Measurements from ENCODE around the gene C2CD2.

The C2CD2 gene

DNA sequence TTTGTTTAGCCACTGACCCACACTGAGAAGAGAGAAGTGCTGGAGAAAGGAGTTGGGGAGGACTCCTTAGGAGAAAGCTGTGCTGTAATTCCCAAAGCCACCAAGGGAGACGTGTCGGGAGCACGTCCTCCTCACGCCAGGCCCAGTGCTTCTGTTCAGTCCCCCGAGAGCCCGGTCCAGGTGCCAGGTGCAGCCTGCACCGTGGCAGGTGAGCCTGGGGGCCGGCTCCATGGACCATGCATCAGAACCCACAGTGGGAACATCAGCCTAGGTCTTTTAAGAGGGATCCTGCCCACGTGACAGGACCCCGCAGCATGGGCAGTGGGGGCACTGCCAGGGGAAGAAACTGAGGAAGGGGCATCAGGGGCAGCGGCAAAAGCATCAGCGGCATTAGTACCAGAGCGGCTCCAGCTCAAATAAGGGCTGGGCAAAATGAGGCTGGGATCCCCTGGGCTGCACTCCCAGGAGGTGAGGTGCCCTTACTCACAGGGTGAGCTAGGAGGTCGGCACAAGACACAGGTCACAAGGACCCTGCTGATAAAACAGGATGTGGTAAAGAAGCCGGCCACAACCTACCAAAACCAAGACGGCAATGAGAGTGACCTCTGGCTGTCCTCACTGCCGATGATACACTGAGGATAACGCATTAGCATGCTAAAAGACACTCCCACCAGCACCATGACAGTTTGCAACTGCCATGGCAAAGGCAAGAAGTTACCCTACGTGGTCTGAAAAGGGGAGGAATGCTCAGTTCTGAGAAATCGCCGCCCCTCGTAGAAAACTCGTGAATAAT, 50.1 kb downstream of the C2CD2 start:
- no peak for DNase-seq

DNA sequence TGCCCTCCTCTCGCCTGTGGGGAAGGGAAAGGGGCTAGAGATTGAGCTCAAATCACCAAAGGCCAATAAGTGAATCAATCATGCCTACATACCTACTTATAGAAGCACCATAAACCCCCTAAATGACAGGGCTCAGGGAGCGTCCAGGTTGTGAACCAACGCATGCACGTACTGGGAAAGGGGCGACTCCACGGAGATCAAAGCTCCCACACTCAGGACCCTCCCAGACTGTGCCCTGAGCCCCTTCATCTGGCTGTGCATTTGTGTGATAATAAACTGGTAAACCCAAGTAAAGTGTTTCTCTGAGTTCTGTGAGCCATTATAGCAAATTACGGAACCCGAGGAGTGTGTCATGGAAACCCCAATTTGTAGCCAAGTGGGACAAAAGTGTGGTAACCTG, 50.9 kb downstream of the C2CD2 start:
- DNase-seq = no peak

DNA sequence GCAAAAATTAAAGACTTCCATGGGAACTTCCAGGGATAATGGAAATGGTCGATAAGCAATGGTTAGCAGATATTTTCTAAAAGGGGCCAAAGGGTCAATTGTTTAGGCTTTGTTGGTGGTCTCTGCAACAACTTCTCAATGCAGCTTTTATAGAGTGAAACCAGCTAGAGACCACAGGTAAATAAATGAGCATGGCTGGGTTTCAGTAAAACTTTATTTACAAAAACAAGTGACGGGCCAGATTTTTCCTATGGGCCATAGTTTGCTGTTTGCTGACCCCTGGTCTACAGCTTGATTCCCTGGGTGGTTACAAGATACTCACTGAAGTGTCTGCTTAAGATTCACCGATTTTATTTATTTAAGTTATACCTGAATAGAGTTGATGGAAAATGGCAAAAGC, 52.0 kb downstream of the C2CD2 start:
- DNase-seq = no peak

DNA sequence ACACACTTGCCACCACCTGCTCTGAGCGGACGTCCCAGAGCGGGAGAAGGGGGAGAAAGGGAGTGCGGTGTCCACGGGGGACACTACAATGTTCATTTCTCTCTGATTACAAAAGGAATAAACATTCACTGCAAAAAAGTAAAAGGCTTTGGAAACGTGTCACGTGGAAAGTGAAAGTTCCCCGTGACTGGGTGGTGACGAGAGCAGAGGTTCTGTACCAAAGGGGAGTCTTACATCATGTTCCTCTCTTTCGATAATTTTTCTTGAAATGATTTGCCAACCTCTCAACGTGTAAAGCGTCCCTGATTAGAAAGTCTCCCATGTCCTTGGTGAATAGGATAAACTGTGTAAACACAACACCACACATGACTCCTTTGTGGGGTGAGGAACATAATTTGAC, 52.7 kb downstream of the C2CD2 start:
- DNase-seq = no peak

DNA sequence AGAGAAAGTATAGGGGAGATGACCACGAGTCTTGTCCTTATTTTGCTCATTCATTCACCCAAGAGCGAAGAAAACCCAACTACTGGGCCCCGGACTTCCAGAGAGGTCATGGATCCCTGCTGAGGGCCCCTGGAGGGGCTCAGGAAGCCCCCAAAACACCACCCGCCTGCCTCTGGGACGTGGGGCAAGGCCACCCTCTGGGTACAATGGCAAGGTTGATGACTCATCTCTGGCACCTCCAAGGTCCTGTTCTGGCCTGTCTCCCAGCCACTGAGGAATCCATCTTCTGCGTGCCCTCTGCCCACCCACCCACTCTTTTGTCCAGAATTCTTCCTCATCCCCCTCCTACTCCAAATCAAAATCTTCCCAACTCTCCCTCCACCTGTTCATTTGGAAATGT, 53.4 kb downstream of the C2CD2 start:
- no peak for DNase-seq

DNA sequence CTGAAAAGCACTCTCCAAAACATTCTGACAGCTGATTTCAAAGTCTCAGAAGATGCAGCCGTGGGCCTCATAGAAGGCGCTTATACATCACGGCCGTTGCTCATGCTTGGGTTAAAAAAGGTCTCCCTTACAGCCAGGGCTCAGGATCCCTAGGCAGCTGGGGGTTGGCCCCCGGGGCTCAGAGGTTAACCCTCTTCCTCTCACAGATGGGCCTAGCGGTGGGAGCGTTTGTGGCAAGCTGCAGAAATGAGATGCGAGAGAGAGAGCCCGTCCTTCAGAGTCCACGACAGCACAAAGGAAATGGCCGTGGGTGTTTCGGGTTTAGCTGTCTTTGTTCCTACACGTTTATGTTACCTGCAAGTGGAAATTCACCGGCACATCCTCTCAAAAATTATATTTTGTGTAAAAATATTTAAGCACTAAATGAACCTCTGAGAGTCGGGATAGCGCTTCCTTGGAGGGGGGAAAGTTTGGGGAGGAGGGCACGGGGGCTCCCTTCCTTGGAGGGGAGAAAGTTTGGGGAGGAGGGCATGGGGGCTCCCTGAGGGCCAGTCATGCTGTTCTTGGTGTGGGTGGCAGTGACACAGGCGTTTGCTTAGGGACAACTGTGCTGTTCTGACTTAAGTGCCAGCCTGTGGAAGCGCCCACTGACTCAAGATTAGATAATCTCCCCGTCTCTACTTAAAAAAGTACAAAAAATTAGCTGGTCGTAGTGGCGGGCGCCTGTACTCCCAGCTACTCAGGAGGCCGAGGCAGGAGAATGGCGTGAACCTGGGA, 54.2 kb downstream of the C2CD2 start:
- peak; percentile 29 for DNase-seq

DNA sequence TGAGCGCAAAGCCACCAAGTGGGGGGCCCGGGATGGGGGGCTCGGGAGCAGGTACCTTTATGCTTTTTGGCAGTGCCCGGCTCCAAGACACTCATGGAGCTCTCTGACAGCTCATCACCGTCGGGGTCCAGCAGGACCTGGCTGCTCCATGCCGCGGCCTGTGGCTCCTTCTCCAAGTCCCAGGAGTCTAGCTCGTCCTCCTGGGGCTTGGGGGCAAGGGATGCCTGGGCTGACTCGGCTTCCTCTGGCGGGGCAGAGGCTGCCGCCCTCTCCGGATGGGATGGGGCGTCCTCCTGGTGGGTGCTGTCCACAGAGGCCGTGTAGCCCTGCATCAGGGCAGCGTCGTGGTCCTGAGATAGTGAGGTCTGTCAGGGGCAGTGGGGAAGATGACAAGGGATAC, 54.8 kb downstream of the C2CD2 start:
- DNase-seq = no peak

DNA sequence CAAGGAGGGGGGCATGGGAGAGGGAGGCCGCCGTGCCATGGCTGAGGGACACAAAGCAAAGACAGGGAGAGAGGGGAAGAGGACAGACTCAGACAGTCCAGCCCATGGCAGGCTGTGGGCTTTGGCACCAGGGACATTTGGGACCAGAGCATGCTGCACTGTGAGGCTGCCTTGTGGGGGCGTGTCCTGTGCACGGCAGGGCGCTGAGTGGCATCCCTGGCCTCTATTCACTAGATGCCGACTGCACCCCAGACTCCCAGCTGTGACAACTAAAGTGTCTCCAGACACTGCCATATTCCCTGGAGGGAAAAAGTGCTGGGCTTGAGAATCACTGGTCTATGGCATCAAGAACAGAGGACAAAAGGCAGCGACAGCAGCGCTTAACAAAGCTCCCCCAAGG, 56.1 kb downstream of the C2CD2 start:
- DNase-seq = no peak

DNA sequence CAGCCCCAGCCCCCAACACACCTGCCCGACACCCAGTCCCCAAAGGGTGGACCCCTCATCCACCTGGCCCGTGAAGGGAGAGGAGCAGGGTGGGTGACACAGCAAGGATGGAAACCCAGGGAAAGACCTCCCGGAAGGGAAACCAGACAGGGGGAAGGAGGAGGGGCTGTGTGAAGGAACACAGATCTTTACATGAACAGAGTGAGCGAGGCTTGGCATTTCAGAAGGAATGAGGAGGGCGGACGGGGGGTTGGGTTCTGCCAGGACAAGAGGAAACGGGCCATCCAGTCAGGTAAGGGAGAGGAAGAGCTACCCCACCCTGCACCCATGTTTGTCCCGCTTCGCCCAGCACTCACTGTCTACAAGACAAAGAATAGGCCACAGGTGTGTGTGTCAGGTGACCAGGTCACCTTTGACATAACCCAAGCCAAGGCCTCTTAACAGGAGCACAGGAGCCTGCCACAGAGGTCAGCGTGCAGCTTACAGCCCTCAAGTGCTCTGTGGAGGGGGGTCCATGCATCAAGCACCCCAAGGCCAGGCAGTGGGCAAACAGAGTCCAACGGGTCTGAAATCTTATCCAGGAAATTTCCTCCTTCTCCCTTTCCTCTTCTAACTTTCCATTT, 56.7 kb downstream of the C2CD2 start:
- no peak for DNase-seq

DNA sequence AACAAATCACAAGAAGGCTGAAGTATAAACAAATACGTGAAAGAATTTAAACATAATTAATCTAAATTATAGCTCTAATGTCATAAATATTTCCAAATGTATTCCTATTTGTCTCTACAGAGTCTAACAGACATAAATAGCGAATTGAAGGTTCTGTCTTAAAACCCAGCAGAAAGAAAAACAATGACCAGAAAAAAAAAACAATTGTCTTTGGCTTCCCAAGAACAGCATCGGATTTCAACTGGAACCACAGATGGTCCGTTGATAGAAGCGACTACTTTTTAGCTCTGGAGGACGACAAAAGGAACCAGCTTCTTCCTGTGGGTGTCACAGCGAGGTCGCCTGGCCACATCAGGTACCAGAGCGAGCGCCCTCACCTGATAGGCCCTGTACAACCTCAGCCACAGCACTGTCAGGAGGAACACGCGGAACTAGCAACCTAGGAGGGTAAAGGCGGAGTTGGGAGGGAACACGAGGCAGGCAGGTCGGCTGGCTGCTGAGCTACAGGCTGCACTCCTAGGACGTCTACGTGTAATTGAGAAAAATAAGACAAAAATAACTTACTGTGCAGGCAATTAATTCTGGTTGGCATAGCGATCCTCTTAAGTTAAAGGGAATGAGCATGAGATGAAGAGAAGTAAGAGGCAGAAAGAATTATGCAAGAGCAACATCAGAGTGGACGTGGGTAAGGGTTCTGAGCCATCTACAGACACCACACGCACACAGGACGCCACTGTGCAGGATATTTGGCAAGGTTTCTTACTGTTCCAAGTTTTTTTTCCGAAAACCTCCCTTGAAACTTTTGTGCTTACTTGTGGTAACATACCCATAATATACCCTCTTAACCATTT, 58.0 kb downstream of the C2CD2 start:
- peak; percentile 42 for DNase-seq

DNA sequence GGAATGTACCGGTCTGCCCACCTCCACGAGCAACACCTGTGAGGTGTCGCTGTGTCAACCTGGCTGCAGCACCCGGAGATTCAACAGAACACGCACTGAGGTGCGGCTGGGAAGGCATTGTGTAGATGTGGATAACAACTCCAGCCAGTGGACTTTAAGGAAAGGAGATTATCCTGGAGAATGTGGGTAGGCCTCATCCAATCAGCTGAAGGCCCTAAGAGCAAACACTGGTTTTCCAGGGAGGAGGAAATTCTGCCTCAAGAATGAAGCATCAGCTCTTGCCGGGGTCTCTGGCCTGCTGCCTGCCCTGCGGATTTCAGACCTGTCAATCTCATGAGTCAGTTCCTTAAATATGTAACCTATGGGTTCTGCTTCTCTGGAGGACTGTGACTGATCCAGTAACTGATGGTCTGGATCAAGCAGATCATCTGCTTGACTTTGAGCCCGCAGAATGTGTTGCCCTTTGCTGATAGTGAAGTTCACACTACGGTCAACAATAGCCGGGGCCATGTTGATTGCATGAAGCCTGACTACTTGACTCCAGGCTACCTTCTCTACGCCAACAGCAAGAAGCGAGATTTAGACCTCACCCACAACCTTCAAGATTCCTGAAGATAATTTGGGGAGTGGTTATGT, 58.8 kb downstream of the C2CD2 start:
- no peak for DNase-seq

DNA sequence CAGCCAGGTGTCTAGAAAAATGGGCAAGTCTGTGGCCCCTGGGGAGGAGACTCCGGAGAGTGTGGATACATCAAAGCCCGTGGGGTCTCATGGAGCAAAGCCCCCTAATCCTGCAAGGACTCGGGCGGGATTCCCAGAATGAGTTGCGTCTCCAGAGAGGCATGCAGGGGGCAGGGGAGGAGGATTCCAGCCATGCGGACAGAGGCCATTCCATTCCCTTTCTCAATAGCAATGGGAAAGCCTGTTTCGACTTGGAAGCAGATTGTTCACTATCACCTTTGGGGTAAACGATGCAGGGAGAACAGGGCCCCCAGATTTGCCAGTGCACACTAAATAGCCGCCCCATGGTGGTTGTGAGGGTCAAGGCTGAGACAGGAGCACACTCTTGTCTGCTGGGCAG, 59.3 kb downstream of the C2CD2 start:
- no peak for DNase-seq

DNA sequence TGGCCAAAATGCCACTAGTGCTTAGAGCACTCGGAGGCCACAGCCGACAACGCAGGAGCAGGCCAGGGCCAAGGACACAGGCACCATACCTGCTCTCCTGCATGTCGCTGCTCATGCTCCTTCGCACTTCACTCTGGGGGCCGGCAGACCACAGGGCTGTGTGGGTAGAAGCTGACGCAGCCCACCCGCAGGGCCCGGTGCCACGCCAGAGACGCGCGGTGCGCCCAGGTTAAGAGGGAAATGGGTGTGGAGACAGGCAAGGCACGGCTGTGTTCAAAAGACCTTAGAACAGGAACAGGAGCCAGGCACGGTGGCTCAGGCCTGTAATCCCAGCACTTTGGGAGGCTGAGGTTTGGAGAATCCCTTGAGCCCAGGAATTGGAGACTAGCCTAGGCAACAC, 61.1 kb downstream of the C2CD2 start:
- no peak for DNase-seq

DNA sequence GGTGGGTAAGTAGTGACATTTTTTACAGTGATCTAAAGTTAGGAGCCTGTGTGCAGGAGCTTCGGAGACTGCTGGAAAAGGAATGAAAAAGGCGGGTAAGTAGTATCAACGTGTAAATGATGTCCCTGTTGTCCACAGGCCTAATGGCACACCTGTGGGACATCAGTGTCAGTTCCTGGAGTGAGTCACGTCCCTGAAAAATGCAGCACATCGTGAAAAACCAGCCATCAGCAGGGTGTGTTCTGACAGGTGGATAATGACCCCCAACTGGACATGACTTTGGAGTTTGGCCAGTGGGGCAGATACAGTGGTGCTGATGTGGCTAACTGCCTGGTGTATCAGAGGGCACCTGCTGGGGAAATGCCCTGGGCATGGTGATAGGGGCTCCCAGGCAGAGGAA, 62.7 kb downstream of the C2CD2 start:
- DNase-seq = no peak

DNA sequence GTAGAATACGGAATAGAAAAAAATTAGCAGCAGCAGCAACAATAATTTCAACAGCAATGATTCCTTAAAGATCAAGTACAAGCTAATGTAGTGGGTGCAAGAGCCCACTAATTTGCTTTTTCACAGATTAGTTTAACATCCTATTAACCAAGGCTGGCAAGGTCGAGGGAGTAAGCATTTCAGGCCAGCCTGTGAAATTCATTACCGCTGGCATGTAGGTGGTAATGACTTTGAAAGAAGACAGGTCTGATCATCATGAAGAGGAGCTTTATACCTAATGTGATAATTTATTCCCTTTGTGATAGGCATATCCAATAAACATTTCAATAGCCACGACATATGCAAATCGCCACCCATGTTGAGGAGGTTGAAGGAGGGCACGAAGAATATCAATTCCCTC, 63.5 kb downstream of the C2CD2 start:
- DNase-seq = no peak

DNA sequence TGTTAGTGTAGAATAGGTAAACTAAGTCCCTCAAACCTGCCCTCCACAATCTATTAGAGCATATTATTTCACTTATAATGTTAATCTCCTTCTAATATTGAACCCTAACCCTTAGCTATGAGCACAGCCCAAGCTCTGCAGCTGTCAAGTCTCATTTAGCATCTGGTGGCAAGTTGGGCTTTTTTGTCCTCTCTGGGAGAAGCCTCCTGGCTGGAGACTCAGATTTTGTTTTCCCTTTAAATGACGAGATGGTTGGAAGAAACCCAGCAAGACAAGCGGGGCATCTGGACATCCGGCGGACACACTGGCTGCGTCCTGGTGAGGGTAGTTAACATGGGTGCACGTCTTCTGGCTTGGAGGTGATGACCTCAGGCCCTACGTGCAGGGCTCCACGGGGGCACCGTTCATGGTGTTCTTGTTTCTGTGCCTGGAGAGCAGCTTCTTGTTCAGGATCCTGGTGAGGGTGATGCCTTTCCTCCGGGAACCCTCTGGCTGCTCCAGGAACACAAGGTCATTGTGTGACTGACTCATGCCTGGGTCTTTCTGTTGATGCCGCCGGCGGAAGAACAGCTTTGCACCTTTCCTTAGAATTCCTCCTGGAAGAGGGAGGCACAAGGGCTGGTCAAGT, 65.0 kb downstream of the C2CD2 start:
- DNase-seq = no peak

DNA sequence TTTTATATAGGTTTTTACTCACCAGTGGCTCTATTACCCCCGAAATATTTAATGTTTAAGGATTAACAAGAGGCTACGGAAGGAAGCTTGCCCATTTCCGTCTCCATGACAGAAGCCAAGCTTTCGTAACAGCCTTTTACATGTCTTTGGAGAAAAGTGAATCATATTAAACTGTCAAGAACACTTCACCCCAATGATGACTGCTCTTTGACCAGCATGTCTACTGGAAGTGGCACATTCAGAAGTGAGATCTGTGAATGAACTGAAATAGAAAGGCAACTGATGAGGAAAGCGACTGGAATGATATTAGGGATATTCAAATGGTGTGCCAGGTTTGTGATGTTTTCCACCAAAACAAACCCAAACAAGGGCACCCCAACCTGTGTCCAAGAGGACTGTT, 66.2 kb downstream of the C2CD2 start:
- no peak for DNase-seq

DNA sequence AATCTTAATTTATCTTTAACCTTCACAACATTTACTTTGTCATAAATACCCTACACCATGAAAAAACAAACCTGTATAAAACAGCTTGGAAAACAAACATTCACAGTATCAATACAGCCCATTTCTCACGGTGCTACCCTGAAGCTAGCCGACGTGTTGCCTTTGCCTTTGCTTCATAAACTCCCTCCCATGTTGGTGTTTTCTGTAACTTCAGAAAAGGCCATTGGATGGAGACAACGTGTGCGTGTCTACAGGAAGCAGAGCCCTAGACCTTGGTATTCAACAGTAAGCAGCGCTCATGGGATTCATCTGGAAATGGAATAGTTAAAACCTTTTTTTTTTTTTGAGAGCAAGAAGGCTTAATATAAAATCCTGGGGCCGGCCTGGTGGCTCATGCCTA, 67.5 kb downstream of the C2CD2 start:
- DNase-seq = no peak

DNA sequence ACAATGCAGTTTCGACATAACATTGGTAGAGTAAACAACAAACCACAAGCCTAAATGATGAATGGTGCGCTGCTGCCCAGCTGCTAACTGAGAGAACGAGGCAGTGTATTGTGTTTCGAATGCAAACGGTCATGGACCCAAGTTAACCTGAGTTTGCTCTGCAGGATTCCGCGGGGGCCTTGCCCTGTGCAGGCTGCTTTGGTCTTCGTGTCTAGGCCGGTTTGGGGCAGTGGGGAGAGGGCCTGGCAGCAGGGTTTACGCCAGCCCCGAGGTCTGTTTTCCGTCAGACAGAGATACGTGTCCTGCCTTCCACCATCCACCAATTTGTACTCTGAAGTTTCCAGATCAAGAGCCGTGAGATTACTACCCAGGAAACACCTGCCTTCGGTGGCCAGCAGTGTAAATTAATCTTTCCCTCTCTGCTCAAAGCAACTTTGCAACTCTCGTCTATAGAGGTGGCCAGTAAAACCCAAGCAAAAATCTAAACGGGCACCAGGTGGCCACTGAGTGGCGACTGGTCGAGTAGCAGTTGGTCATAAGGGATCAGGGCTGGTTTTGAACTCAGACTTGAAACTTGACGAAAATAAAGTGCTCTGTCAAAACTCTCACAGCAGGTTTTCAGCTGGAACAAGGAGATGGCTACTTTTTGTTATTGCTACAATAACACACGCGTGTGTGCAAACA, 68.3 kb downstream of the C2CD2 start:
- DNase-seq = no peak

DNA sequence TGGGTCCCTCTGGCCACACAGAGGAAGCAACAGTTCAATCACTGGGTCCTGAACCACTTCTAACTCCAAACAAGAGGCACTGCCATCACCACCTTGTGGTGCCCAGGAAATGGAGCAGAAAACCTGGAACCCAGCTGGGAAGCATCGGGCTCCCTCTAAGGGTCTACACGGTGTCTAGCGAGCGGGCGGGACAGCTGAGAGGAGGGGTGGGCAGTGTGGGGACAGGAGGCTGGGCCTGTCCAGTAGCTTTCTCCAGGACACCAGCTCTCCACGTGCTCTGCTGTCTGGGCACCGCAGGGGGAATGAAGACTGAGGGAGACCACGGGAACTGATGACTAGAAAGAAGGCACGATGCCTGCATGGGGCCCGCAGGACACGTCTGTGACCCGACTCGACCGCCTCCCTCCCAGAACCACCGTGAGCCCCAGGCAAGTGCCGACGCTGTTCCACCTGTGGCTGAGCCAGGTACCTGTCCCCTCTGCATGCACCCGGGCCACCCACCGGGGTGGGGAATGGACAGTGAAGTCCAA, 69.3 kb downstream of the C2CD2 start:
- no peak for DNase-seq

DNA sequence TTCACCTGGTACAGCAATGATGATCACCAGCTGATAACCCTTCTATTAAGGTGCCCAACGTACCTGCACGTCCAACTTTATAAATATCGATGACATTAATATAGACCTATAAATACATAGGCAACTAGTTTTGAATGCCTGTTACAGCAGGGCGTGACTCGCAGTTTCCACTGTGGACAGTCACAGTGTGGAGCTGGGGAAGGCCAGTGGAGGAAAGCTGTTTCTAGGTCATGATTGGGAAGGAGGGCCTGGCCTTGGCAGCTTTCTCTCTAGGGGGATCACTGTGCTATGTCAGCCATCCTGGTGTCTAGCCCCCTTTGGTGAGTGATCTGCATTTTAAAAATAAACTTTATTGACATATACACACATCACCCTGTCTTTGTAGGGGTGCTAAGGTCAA, 70.2 kb downstream of the C2CD2 start:
- no peak for DNase-seq

Data from stimulated activated CD4-positive, alpha-beta T cell treated with anti-CD3 and anti-CD28 coated beads, Interleukin-12 subunit alpha, Interleukin-12 subunit beta, amount 100 ng/mL, for 4 hours (primary cell).